SW 1271 (cell line): ENCODE measurements around the gene AP2B1.
"Not testable (repeated sequence)": the region's sequence is repeated elsewhere in the genome, so short reads cannot be mapped to it uniquely, and the experiment has no call there.

Experiments
- DNase-seq, 2 experiments: peaks; one replicate each; lab custom pipeline; 2025; lab: John Stamatoyannopoulos, UW

The AP2B1 gene

DNA sequence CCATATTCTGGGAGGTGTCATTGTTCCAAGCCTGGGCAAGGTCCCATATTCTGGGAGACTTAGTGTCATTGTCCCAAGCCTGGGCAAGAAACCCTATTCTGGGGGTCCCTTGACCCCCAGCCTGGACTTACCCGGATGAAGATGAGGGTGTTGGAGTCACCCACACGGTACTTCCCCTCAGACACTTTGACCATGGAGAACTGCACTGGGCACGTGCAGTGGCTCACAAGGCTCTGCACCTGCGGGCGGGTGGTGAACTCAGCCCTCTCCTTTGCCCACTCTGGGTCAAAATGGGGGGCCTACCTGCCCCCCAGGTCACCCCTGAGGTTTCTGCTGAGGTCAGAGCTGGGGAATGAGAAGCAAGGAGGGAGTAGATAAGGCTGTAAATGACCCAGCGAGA, 161.9 kb downstream of the AP2B1 start:
- no peak for DNase-seq

DNA sequence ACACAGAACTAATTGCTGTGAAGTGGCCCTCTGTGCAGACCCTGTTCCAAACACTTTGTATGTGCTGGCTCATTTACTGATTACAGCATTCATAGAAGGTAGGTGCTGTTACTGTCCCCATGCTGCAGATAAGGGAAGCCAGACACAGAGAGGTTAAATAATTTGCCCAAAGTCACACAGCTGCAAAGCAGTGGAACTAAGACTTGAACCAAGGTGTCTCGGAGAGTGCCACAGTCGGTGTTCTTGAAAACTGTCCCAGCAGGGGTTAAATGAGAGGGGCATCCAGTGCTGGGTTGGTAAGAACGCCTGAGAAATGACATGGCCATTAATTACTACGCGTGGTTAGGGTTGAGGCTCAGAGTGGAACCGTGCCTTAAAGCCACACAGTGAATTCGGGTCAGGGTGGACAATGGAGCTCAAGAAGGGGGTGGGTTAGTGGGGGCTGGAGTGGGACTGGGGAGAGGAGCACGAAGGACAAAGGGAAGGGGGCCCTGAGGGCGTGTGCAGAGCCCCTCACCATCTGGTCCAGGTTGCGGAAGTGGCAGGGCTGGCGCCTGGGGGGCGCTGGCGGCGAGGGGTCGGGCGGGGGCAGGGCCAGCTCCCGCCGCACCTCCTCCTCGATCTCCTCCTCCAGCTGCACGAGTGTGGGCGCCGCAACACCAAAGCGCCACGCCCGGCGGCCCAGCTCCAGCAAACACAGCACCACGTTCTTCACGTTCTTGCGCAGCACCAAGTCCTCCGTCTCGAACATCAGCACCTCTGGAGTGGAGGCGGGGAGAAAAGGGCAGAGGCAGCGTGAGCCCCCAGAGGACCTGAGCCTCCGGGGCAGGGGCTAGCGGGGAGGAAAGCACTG, 162.7 kb downstream of the AP2B1 start:
- DNase-seq, result no peak

GRCh38 chr17:35750526-35751395, 163.6 kb downstream of the AP2B1 start:
- DNase-seq, result no peak

GRCh38 chr17:35751541-35751940, 164.4 kb downstream of the AP2B1 start:
- not testable (repeated sequence) for DNase-seq

DNA sequence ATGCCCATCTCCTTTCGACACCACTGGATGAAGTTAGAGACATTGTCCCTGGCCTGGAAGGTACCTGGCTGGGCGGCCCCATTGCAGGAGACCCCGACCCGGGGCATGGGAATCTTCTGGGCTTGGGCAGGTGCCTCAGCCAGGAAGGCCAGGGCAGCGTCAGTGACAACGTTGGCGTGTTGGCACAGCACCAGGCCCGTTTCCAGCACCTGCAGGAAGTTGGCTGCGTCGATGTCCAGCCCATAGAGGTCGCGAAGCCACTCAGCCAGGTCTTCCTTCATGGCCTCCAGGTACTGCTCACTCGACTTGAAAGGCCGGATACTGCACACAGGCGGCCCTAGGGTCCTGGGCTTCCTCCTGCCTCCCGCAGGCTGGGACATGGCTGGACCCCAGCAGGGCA, 165.3 kb downstream of the AP2B1 start:
- no peak for DNase-seq

- DNase-seq, result no peak
Measured at GRCh38 chr17:35752945-35753764, 166.0 kb downstream of the AP2B1 start, which contains the start of gene GAS2L2. Gene GAS2L2 (minus strand): TSS chr17:35753239. CDS start chr17:35752850, 389 bp downstream.

DNA sequence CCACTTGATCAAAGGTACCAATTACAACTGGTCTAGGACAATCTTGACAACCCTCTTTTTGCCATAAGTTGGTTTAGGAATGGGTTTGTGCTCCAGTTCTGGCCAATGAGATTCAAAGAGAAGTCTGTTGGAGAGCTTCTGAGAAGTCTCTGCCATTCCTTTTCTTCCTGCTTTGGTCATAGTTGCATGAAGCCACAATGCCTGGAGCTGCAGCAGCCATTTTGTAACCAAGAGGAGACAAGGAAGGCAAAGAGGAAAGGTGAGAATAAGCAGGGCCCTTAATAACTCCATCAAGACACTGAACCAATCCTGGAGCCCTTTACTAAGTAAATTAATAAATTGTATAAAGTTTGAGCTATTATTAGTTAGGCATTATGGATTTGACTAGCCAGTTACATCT, 170.1 kb downstream of the AP2B1 start:
- no peak for DNase-seq

GRCh38 chr17:35760587-35760986, 173.5 kb downstream of the AP2B1 start, which contains the start of gene C17orf50:
Gene C17orf50 (plus strand): TSS chr17:35760887. CDS start chr17:35760942, 55 bp downstream.
- no peak for DNase-seq

GRCh38 chr17:35761601-35762000, 174.5 kb downstream of the AP2B1 start:
- no peak for DNase-seq

DNA sequence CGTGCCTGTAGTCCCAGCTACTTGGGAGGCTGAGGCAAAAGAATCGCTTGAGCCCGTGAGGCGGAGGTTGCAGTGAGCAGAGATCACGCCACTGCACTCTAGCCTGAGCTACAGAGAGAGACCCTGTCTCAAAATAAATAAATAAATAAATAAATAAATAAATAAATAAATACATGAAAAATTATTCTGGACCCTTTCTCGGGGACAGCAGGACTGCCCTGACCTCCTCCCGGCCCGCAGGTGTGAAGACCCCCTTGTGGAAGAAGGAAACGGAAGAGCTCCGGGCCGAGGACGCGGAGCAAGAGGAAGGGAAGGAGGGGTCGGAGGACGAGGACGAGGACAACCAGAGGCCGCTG, 176.6 kb downstream of the AP2B1 start:
- DNase-seq, result no peak

DNA sequence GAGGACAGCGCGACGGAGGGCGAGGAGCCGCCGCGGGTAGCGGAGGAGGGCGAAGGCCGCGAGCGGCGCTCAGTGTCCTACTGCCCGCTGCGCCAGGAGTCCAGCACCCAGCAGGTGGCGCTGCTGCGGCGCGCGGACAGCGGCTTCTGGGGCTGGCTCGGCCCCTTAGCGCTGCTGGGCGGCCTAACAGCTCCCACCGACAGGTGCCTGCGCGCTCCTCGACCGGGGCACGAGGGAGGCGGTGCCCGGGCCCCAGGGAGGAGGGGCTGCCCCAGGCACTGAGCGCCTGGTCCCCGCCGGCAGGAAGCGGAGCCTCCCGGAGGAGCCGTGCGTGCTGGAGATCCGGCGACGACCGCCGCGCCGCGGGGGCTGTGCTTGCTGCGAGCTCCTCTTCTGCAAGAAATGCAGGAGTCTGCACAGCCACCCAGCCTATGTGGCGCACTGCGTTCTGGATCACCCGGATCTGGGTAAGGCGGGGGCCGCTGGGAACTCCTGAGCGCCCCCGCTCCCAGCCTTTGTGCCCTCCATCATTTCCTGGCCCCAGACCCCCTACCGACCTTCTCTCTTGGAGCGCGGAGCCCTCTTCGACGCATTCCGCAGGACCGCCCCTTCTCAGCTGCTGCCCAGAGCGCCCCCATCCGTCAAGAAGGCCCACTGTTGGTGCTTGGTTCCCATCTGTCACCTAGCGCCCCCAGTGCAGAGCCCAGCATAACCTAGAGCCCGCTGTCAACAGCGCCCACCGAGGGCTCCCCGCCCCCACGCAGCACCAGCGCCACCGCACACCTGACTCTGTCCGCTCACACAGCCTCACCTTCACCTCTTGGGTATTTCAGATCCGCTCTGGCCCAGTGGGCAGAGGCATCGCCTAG, 177.2 kb downstream of the AP2B1 start:
- peak; percentile 49 to 86 for DNase-seq

- no peak for DNase-seq
Measured at GRCh38 chr17:35765086-35765710, 178.1 kb downstream of the AP2B1 start.

DNA sequence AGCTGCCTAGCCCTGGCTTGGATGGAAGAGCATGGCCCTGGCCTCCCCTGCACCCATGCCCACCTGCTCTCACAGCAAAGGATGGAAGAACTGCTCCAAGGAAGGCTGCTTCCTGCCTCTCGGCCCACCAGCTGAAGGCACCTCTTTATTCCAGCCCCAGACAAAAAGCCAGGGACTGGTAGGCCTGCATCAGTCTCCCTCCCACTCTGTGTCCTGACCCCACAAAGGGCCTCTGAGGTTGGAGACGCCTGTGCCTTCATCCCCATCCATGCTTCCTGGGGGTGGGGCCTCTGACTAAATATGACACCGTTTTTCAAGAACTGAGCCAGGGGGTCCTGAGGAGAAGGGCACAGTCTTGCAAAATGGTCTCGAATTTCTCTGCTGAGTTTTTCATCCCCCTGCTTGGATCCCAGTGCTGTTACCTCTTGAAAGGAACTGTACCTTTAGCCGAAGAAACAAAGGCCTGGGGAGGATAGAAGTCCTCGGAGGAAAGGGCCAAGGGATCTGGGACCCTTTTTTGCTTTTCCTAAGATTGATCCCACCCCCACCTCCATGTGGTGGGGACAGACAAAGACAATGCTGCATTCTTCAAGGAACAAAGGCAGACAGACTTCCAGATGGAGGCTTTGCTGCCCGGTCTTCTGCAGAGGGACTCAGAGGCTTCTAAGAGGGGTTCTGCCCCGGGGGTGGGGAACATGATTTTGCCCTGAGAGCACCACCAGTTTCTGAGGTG, 178.8 kb downstream of the AP2B1 start:
- no peak for DNase-seq

DNA sequence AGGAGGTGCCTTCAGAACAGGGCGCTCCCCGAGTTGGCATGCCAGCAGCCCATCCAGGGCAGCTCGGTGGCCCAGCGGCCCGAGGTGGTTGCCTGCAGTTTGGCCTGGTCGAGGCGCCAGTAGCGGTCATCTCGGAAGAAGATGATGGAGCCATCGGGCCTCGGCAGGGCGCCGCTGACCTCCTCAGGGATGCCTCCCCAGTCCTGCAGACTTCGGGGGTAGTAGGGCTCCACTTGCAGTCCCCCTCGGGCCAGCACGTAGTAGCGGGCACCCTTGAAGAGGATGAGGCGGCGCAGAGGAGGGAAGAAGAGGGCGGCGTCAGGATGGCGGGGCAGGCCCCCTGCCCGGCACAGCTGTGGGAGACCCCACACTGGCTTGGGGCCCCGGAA, 179.4 kb downstream of the AP2B1 start:
- DNase-seq, result no peak

DNA sequence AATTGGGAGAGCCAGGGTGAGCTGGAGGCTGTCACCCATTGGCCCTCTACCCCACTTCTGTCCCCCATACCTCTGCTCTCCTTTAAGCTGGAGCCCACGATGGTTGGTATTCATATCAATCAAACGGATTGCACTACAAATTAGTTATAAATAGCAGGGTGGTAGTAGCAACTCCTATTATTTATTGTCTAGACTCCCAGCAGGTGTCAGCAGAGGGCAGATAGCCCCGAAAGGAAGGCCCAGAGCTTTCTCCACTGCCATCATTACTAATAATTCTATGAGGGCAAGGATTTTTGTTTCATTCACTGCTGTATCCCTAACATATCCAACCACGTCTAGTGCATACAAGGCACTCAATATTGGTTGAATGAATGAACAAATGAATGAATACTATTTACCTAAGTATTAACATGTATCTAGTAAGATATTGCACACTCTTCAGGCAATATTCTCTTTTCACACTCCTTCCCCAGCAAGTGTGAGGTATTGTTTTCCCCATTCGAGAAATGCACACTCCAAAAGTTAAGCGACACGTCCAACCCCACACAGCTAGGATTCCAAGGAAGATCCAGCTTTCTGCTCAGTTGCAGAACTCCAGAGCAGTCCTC, 179.9 kb downstream of the AP2B1 start:
- DNase-seq, result peak in 1 of 2 experiments; percentile 9

GRCh38 chr17:35768797-35769196, 181.7 kb downstream of the AP2B1 start:
- no peak for DNase-seq

- DNase-seq, result no peak
Measured at GRCh38 chr17:35769895-35770486, 182.9 kb downstream of the AP2B1 start.

GRCh38 chr17:35773129-35773528, 186.0 kb downstream of the AP2B1 start:
- DNase-seq, result no peak
